GM12873 (cell line): Measurements from ENCODE around the gene WDR83.

ENCODE experiments used
- CTCF ChIP-seq: IDR thresholded peaks from 2 replicates; pipeline ENCODE4 v1.5.1; 2012; ENCODE audit warnings: low read depth, mild to moderate bottlenecking, moderate library complexity, low read length, control low read depth; ENCODE audit not compliant: insufficient read depth; ENCODE audit errors: missing control alignments

The WDR83 gene

GRCh38 chr19:12636631-12637030, 30.0 kb upstream of the WDR83 start:
- no peak for TF ChIP-seq CTCF

DNA sequence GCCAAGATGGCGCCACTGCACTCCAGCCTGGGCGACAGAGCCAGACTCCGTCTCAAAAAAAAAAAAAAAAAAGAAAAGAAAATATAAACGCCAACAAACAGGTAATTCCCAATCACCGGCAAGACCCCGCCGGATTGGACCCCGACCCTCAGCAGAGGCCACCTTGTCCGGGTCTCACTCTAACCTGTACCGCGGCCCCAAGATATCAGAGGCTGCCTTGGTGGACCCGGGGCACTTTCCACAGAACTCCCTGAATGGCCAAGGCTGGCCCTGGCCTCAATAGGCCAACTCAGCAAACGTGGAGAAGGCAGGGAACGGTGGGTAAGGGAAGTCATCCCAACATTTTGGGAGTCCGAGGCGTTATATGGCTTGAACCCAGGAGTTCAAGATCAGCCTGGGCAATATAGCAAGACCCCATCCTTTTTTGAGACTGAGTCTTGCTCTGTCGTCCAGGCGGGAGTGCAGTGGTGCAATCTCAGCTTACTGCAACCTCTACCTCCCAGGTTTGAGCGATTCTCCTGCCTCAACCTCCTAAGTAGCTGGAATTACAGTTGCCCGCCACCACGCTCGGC, 27.9 kb upstream of the WDR83 start:
- no peak for TF ChIP-seq CTCF

GRCh38 chr19:12639901-12640613, 26.6 kb upstream of the WDR83 start:
- peak; percentile 87 for TF ChIP-seq CTCF

GRCh38 chr19:12641456-12641855, 25.2 kb upstream of the WDR83 start:
- TF ChIP-seq CTCF: no peak

- no peak for TF ChIP-seq CTCF
Observed at GRCh38 chr19:12642506-12642905, 24.1 kb upstream of the WDR83 start.

- no peak for TF ChIP-seq CTCF
Observed at GRCh38 chr19:12646551-12646950, 20.1 kb upstream of the WDR83 start.

DNA sequence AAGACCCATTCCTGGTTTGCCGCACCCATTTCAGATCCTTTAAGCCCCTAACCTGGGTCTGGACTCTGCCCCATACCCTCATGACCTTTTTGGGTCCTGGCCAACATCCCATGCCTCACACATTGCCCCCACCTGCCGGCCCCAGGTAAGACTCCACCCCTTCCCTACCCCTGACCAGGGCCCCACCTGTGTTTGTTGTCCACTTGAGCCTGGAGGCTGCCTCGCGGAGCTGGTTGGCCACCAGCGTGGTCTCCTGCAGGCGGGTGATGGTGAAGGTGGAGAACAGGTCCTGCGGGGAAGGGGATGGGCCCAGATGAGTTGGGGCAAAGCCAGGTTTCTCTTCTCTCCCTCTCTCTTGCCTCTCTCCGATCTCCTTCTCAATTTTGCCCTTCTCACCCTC, 19.6 kb upstream of the WDR83 start:
- no peak for TF ChIP-seq CTCF
